HG02763 (cell line): ENCODE data around the gene SH2B2.
A peak's percentile ranks its signal among the peaks of the same experiment; 100 is the strongest.
"Not testable (repeated sequence)": the region's sequence is repeated elsewhere in the genome, so short reads cannot be mapped to it uniquely, and the experiment has no call there.

ENCODE experiments used
- ATAC-seq: cut with Tn5 transposase; IDR thresholded peaks from one replicate; pipeline ENCODE4 v1.9.1; 2021; ENCODE audit warnings: mild to moderate bottlenecking, moderate library complexity; ENCODE audit not compliant: unreplicated experiment

The SH2B2 gene

GRCh38 chr7:102327183-102327582 lies 40.5 kb downstream of the SH2B2 start:
- ATAC-seq: not testable (repeated sequence)

DNA sequence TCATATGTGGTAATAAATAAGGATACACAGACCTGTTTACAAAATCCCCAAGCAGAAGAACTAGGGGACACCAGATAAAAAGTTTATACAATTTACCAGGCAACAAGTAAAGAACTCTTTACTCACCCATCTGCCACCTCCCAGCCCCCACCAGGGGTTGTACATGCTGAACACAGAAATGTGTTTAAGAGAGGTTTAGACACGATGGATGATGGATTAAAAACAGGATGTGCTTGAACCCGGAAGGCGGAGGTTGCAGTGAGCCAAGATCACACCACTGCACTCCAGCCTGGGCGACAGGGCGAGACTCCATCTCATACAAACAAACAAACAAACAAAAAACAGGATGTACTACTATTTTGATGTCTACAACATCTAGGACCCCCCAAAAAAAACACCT lies 42.2 kb downstream of the SH2B2 start:
- ATAC-seq: not testable (repeated sequence)

DNA sequence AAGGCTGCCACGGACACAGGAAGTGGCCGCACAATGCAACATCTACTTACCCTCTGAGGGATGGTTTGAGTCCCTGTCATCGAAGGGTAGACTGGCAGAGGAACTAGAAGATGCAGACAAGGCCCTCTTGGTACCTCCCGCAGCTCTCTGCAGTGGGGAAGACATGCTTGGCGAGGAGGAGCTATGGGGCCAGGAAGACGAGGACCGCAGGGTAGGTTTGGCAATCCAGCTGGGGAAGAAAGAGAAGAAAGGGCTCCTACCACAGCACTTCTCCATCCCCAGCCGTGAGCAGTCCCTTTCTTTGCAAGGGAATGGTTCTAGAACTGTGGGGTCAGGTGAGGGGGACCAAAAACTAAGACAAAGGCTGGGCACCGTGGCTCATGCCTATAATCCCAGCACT lies 42.7 kb downstream of the SH2B2 start:
- ATAC-seq: not testable (repeated sequence)

GRCh38 chr7:102330666-102331460 lies 44.2 kb downstream of the SH2B2 start:
- not testable (repeated sequence) for ATAC-seq

GRCh38 chr7:102335574-102335973 lies 48.9 kb downstream of the SH2B2 start:
- not testable (repeated sequence) for ATAC-seq

DNA sequence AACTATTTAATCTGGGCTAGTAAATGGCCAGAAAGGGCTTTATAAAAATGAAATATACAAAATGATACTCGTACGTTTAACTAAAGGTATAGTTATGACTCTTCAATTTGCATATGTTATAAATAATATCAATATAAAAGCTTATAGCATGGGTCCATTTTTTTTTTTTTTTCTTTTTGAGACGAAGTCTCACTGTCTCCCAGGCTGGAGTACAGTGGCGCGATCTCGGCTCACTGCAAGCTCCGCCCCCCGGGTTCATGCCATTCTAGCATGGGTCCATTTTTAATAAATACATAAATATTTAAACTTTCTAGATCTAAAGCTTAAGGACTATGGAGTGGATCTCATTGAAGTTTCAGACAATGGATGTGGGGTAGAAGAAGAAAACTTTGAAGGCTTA lies 50.3 kb downstream of the SH2B2 start:
- ATAC-seq: not testable (repeated sequence)

DNA sequence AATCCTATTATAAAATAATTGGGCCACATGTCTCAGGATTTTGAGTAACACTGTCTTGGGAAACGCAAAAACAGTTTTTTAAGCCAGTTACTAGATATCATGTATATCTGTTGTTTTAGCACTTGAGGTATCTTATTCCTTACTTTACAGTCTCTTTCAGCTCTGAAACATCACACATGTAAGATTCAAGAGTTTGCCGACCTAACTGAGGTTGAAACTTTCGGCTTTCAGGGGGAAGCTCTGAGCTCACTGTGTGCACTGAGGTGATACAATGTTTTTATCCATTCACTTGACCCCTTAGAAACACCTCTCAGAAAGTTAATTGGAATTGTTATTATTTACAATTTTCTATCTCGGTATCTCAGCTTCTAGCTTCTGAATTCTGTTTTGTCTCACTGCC lies 50.8 kb downstream of the SH2B2 start:
- not testable (repeated sequence) for ATAC-seq

DNA sequence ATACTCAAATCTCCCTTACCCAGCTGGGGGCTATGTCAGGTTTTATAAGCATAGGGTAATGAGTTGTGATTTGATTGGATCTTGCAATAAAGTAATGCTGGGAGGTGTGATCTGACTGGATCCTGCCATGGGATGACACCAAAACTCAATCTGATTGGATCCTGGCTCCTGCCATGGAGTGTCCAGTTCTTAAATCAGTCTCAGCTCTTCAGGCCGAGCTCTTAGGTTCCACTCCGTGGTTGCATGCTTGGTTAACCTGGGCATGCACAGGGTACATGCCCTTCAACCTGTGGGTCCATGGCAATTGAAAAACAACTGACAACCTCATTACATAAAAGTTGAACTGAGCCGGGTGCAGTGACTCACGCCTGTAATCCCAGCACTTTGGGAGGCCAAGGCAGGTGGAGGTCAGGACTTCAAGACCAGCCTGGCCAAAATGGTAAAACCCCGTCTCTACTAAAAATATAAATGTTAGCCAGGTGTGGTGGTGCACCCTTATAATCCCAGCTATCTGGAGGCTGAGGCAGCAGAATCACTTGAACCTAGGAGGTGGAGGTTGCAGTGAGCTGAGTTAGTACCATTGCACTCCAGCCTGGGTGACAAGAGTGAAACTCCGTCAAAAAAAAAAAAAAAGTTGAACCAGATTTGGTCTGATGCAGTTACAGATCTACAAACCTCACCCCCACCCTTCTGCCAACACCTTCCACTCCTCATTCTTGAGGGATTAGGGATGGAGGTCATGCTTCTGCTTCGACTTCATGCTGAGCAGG lies 54.1 kb downstream of the SH2B2 start:
- ATAC-seq: not testable (repeated sequence)

GRCh38 chr7:102346983-102347382 lies 60.3 kb downstream of the SH2B2 start:
- not testable (repeated sequence) for ATAC-seq

- not testable (repeated sequence) for ATAC-seq
Observed at GRCh38 chr7:102356344-102356743, 69.7 kb downstream of the SH2B2 start, which contains the start of gene SPDYE6. SPDYE6 (minus strand) TSS chr7:102356444; CDS start chr7:102356023, 421 bp downstream.

GRCh38 chr7:102363549-102364393 lies 77.1 kb downstream of the SH2B2 start:
- ATAC-seq: peak; percentile 99

GRCh38 chr7:102364394-102364886 lies 77.8 kb downstream of the SH2B2 start:
- ATAC-seq: not testable (repeated sequence)

- not testable (repeated sequence) for ATAC-seq
Observed at GRCh38 chr7:102365390-102365789, 78.7 kb downstream of the SH2B2 start.

DNA sequence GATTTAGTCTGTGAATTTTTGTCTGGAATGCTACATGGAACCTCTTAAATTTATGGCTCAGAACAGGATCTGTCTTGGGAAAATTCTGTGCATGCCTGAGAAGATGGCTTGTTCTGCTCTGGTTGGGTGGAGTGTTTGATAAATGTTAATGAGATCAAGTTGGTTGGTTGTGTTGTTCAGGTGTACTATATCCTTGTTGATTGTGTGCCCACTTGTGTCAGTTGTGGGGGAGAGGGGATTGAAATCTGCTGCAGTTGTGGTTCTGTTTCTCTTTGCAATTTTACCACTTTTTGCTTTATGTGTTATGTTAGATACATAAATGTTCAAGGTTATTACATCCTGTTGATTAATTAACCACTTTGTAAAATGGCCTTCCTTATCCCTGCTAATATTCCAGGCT lies 83.4 kb downstream of the SH2B2 start:
- ATAC-seq: not testable (repeated sequence)
